ENCODE measurements around the gene SMIM31.

Gene SMIM31

DNA sequence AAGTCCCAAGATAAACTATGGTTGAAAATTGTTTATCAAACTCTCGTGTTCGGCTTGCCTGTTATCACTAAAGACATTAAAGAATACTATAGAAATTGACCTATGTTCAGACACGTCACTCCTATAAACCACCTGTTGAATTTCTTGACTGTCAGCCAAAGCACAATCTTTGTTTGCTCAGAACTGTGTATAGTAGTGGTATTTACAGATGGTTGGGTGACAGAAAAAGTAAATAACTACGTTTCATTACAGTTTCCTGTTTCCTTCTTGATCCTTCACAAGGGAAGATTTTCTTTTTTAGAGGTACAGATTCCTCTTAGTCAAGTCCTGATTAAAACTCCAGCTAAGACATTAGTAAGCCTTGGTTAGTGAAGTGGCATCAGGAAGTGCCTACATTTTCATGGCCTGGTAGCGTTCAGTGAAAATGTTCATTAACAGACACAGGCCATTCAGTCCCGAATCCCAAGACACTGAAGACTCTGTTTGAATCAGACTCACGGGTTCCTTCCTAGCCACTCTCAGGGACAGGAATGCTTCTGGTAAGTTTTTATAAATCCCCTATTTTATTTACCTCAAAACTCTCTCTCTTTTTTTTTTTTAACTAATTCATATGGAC, at the start of gene SMIM31:
Gene SMIM31 (plus strand): TSS at position 259 of the 616 bp plus-strand sequence. CDS start 16,313 bp downstream, outside the sequence.
- DNase-seq = no peak

DNA sequence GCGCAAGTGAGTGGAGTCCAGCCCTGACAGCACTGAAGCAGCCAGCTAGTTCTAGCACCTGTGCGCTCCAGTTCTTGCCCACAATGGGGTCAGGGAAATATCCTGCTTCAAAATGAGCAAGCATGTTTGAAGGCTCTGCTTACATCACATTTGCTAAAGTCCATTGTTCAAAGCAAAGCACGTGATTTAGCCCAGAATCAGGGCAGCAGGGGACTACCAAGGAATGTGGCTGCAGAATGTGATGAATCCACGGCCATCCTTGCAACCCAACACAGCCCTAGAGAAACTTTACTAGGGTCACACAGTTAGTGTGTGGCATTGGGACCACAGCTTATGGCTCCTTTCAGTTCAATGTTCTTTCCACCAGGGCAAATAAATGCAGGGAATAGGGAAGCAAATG, 47.3 kb upstream of the SMIM31 start:
- no peak for DNase-seq

DNA sequence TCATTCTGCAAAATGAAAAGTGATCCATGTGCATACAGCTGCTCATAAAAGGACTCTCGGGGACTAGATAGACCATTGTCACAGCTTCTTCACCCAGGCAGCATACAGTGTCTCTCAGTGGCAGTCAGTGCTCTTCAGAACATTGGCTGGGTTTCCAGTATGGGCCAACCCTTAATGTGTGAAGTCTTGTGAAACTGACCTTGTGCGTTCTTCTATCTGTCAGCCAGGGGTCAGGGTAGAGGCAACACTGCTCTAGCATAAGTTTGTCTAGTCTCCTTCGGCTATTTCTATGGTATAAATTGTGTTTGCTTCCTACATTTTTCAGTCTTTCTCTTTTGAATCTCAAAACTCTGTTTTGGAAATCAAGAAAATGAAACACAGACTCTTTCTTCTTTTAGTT, 37.0 kb upstream of the SMIM31 start:
- no peak for DNase-seq

DNA sequence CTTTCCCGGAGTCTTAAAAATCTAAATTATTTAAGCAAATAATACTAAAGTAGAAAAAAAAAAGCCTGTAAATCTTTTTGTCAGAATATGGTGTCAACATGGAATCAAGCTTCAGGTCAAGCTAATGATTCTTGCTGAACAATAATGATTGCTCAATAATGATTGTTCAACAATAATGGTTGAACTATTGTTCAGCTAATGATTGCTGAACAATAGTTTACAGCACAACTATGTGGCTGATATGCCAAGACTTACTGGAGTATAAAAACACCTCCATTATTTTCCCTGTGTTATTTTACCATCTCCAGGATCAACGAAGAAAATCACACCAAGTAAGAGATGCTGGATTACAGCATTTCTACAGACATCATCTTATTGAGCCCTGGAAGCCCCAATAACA, 35.1 kb upstream of the SMIM31 start:
- no peak for DNase-seq

DNA sequence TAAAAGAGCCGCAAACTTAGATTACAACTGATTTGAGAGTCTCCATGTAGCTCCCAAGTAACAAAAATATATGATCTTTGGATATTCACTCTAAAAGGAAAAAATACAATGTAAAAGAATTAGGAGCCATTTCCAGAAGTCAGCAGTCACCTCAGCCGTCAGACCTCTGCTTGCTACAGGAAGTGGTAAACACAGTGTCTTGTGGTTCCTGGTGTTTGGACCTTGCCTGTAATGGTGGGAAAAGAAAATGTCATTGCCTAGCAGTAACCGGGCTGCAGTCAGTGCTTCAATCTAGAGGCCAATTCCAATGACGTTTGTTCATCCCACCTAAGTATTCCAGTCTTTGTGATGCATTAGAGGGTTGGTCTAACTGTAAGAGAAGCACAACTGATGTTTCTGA, 28.9 kb upstream of the SMIM31 start:
- DNase-seq = no peak

DNA sequence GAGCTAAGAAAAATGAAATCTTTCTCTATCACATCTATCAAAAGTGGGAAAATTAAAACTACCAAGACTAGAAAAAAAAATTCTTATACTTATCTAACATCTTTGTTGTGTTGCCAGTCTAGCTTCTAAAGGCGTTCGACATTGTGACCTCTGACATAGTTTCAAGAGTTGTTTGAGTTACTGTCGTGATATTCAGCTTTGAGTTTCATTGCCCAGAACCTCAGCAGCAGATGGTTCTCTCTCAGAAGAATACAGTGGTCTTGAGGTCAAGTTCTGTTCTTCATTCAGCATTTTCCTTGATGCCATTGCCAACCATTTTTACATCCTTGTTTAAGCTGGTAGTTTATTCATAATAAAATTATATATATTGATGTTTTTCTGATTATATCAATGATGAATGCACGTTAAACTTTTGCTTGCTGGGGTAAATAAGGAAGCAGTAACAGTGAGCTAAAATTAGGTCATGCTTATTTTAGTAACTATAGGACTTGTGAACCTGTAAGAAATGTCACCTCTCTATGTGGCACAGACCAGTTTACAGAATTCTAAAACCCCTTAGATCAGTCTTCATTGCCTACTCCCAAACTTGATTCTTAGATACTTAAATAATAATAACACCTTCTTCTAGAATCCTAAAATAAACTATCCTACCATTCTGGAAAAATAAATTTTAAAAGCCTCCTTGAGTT, 23.1 kb upstream of the SMIM31 start:
- no peak for DNase-seq

DNA sequence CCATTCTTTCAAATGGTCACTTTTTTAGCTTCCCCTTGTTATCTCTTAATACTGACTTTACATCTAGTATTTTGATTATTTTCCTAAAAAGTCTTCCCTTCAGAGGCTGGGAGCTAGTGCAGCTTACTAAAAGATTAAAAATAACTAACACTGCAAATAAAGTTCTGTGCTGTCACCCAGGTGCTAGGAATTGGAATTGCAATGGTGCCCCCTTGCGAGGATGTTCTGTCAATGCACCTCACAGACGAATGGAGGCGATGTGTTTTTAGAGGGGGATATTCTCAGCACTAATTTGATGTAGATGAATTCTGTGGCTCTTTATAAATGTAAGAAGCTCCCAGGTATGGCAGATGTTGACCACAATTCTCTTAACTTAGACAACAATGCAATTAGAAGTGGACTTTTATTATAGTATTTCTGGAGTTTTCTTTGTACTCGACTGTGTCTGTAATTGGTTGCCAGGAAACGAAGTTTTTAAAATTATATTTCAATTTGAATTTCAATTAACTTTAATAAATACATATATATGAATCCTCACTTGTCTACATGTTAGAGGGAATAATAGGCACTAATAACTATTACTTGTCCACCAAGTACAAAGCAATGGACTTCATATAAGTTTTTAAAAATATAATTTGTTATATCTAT, 22.0 kb upstream of the SMIM31 start:
- peak; percentile 55 for DNase-seq

DNA sequence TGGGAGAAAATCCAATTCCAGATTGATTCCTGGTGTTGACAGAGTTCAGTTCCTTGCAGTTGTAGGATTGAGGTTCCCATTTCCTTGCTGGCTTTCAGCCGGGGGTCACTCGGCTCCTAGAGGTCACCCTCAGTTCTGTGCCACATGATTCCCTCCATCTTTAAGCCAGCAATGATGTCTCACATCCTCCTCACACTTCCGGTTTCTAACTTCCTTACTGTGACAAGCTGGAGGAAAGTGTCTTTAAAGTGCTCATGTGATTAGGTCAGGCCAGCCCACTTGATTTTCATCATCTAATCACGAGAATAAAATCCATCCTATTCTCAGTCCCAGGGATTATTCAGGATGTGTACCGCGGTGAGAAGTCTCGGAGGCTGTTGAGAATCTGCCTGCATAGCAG, 19.4 kb upstream of the SMIM31 start:
- DNase-seq = no peak

DNA sequence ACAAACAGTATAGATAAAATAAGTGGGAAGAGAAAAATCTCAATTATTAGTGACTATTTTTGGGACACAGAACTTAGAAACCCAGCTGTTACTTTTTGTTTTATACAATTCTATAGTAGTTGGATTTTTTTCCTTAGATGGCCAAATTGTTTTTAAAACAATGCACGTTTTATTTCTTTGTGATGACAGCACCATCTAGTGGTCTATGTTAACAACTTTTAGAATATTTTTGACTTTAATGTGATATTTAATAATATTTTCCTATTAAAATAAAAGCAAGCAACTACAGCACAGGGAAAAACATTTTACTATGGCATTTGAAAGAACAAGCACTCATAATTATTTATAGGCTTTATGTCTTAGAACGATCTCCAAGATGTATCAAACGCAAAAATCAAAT, 5.6 kb upstream of the SMIM31 start:
- peak; percentile 7 for DNase-seq

DNA sequence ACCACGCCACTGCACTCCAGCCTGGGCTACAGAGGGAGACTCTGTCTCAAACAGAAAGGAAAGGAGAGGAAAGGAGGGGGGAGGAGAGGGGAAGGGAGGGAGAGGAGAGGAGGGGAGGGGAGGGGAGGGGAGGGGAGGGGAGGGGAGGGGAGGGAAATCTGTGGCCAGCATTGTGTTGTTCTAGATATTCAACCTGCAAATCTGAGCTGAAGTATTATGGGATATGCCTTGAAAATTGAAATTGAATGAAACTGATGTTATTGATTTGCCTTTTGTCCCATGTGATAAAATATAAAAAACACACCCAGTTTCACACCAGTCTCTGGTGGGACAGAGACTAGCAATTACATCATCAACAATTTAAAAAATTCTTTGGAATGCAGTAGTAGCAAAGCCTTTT, 1.5 kb downstream of the SMIM31 start:
- DNase-seq = no peak

DNA sequence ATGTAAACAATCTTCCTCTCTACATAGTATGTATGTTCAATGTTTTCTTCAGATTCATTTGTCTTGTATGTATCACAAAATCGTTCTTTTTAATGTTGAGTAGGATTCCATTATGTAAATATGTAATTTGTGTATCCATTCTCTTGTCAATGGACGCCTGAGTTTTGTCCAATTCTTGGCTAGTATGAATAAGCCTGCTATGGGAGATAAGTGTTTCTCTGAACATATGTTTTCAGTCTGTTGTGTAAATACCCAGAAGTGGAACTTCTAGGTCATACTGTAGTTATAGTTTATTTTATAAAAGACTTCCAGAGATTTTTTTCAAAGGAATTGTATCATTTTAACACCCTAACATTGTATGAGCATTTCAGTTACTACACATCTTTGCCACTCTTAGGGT, 2.8 kb downstream of the SMIM31 start:
- no peak for DNase-seq

DNA sequence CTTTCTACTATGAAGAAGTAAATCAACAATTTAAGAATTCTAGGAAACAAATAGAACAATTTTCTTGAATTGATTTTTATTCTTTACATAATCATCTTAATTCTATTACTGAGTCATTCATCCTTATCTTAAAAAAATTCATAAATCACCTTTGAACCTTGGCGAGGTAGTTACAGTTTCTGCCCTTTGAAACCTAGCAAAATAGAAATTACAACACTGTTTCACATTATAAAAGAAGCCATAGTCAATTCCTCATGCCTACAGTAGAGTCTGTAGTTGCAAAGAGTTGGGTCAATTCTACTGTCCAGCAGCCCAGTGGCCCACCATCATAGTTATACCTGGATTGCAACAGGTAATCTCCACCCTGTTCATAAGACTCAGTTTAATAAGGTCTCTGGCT, 7.3 kb downstream of the SMIM31 start:
- DNase-seq = no peak

DNA sequence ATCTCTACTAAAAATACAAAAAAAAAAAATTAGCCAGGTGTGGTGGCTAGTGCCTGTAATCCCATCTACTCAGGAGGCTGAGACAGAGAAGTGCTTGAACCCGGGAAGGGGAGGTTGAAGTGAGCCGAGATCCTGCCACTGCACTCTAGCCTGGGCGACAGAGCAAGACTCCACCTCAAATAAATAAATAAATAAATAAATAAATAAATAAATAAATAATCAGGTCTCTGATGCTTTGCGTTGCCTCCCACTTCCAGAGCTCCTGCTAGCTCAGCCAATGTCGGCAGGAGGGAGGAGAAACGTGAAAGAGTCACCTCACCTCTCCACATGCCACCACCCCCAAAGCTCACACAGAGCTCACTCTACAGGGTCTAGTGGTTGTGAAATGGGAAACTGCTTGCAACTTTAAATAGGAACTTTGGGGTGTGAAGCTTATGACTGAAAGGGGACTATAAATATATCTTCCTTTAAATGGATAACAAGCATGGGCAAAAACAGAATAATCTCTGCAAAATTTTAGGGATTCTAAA, 7.9 kb downstream of the SMIM31 start:
- no peak for DNase-seq

DNA sequence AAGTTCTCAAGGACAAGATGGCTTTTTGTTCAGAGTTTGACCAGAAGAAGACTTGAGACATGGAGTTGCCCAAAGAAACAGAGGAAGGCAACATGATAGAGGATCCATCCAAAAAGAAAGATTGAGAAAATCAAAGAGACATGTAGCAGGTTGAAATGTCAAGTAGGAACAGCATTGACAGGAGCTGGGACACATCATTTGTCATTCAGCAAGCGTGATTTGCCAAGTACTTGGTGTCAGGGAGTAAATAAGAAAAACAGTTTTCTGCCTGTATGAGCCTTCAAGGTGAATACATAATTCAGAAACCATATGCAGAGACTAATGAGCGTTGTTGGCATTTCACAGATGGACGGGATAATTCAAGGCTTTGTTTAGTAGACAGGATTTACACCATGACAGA, 11.2 kb downstream of the SMIM31 start:
- DNase-seq = no peak

DNA sequence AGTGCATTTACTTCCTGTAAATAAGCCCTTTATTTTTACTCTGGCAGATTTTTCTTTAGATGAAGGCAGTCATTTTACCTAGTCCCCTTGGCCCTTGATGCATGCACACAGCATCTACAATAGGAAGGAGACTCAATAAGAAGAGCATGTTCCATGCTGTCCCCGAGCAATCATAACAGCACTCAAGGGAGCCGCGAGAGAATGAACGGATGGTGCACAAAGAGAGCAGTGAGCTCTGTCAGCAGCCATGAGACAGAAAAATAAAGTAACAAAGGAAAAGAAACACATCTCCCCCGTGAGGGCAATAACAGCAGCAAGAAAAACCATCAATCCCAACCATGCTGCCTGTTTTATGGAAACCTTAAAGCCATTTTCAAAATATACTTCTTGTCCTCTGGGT, 11.9 kb downstream of the SMIM31 start:
- DNase-seq = no peak

DNA sequence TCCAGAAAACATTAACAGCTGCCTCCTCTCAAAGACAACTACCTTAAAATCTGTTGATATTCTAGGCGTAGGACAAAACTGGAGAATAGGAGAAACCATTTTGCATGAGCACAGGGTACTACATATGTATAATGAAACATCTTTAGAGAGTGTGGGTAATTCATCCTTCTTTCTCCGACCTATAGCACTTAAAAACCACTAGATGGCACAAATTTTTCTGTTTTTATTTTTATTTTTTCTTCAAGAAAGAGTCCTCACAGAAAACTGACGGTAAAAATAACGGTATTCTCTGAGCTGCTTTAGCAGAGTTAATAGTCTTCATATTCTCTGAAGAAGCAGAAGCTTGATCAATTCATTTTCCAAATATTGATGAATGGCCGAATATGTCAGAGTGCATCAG, 14.6 kb downstream of the SMIM31 start:
- no peak for DNase-seq

DNA sequence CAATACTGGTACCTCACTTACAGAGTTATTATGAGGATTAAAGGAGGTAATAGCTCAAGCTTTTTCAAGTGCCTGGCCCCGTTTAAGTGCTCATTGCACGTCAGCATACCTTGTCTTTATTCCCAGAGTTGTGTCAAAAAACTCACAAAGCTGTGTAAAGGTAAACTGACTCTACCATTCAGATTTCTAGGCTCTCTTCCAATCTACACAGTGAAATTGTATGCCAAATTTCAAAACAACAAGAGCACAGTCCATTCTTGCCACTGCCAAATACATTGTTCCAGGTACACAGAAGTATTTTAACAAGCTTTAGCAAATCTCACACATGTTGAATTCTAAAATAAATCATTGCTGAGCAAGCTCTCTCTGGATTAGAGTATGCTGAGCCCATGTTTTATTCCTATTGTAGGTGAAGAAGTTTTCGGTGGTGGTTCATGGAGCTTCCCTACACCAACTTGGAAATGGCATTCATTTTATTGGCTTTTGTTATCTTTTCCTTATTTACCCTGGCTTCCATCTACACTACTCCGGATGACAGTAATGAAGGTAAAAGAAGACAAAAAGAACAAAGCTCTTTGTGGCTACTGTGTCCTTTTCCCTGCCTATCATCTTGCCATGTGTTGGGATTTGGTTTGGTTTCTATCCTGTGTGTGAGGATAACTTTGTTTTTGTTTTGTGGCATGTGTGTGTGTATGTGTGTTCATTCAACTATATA, 16.2 kb downstream of the SMIM31 start:
- DNase-seq = no peak

DNA sequence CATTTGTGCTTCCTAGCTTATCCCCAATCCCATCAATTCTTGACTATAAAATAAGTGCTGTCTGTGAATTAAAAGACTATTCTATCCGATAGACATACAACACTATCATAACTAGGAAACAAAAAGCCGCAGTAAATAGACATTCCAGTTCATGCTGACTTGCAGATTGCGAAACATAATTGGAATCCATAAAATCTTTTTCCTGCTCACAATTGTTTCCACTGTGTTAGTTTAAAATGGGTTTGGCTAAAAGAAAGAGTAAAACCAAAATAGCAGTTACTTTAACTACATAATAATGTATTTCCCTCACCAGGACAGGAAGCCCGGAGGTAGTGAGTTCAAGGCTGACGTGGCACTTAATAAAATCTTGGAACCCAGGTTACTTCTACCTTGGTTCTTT, 17.2 kb downstream of the SMIM31 start:
- DNase-seq = no peak

DNA sequence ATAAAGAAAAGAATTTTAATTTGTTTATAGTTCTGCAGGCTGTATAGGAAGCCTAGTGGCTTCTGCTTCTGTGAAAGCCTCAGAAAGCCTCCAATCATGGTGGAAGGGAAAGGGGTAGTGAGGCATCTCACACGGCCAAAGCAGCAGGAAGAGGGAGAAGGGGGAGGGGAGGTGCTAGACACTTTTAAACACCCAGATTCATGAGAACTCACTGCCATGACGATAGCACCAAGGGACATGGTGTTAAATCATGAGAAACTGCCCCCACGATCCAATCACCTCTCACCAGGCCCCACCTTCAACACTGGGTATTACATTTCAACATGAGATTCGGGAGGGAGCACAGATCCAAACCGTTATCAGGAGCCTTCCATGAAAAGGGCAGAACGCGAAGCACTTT, 18.1 kb downstream of the SMIM31 start:
- no peak for DNase-seq

DNA sequence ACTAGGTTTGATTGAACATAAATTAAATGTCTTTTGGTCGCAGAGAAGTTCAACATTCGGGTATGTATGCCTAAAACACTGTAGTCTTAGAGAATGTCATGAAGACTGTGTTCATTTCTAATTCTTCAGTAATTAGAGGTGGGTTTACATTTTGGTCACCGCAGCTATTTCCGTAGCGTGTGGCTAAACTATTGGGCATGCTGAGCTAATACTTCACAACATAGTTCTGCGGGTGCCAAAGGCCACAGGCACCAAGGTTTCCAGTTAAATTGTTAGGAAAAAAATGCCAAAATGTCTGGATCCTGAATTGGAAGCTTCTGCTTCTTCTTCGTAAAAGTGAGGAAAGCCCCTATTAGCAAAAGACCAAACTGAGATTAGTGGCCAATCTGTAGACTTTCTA, 25.1 kb downstream of the SMIM31 start:
- DNase-seq = no peak

DNA sequence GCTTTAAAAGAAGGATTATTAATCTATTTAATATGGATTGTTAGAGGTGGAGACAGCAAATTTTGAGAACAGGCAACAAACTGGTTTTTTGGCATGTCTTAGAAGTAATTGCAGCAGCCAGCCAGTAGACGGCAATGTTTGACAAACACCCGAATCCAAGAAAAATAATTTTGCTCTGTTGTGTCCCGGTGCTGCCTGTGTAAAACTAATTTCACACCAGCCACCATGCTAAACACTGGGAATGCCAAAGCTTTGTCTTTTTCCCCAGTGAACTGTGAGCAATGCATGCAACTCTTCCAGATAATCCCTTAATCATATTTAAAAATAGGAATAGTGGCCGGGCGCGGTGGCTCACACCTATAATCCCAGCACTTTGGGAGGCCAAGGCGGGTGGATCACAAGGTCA, 25.9 kb downstream of the SMIM31 start:
- peak; percentile 20 for DNase-seq

DNA sequence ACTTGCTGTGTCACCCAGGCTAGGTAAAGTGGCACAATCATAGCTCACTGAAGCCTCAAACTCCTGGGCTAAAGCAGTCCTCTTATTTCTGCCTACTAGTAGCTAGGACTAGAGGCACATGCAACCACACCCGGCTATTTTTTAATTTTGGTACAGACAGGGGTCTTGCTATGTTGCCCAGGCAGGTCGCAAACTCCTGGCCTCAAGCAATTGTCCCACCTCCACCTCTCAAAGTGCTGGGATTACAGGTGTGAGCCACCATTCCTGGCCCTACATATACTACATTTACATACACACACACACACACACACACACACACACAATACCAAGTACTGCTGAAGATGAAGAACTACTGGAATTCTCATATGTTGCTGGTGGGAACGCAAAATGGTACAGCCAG, 26.9 kb downstream of the SMIM31 start:
- no peak for DNase-seq

DNA sequence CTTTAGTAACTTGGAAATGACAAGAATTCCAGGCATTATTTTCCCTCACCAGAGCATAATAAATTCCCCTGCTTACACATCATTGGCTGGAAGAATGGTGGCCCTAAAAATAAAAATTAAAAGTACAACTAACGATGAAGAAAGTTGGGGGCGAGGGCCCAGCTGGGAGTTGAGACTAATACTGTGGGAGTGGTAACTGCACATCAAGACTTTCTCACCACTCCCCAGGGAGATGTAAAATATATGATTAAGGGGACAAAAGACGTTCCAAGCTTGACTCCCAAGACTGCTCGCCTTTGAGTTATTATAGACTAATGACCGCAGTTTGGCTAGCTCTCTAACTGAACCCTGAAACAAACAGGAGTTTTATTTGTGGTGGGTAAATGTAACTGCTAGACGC, 30.0 kb downstream of the SMIM31 start:
- no peak for DNase-seq

DNA sequence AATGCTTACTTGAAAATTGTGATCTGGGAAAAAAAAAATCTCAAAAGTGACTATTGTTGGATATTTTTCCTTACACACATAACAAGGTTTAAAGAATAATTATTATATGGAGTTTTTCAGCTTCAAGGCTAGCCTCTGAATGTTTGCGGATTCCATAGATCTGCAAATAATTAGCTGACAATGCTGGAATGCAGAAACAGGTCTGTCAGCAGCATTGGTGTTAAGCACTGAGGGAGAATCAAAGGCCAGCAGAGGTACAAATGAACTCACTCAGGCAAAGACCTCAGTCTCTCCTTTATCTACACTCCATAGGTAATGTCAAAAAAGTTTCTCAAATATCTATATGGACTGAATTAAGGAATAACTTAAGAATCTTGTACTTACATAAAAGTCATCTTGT, 35.1 kb downstream of the SMIM31 start:
- no peak for DNase-seq

All from CD4-positive, alpha-beta T cell treated with Interleukin-10 for 1 hour (primary cell).